Measurements from ENCODE around the gene IFI16.

- TF ChIP-seq EP300 (IDR thresholded peaks at IDR 0.05; ENCODE audit: low read depth) = no peak
- no peak for TF ChIP-seq POLR2A (IDR thresholded peaks at IDR 0.05)
These were observed 74.4 kb downstream of the IFI16 start for GRCh38 chr1:159084152-159084551.
